ENCODE measurements around the gene TLN1. TPM values are rescaled to one million over a fixed set of nuclear protein-coding genes. Genes with fewer than 3 reads are reported as not detected.

Gene TLN1
- total RNA-seq, 4 donors from 2014 or later: 126 to 179 (median 152) TPM

- Histone ChIP-seq H3K9me3 (no peaks in the 10 kb centered on the region), H3K27me3 (no peaks in the 10 kb centered on the region), H3K36me3 (peaks cover 9% of the 10 kb centered on the region), H3K4me3 (peak within 1 kb of the TSS; percentile 65), H3K4me1 (peaks cover 20% of the 10 kb centered on the region), H3K27ac (peak within 1 kb of the TSS; percentile 84)
- 34% methylated on average over 39 of the region's 61 CpGs for WGBS
- DNase-seq (ENCODE audit: low spot score in 2 of 2): no peak
- TF ChIP-seq POLR2AphosphoS5 (IDR thresholded peaks at IDR 0.05): no peak
- no peak for TF ChIP-seq POLR2A (IDR thresholded peaks at IDR 0.05)
- TF ChIP-seq EP300 (IDR thresholded peaks at IDR 0.05): no peak
- TF ChIP-seq CTCF (IDR thresholded peaks at IDR 0.05): no peak
Observed at GRCh38 chr9:35689542-35690293, 42.3 kb downstream of the TLN1 start, which contains the start of gene TPM2. TPM2 (minus strand) TSS chr9:35689925; CDS start chr9:35689817, 108 bp downstream.

- WGBS: 73% methylated on average over 12 of the region's 12 CpGs
Observed at GRCh38 chr9:35688558-35689541, 43.1 kb downstream of the TLN1 start.

GRCh38 chr9:35687972-35688557 is 43.9 kb downstream of the TLN1 start:
- Histone ChIP-seq H3K27me3 (no peaks in the 10 kb centered on the region), H3K4me1 (peaks cover 20% of the 10 kb centered on the region), H3K36me3 (peaks cover 20% of the 10 kb centered on the region), H3K9me3 (no peaks in the 10 kb centered on the region), H3K4me3 (peak overlapping the region; percentile 65), H3K27ac (no peak overlapping the region)
- no peak for TF ChIP-seq POLR2AphosphoS5 (IDR thresholded peaks at IDR 0.05)
- no peak for TF ChIP-seq POLR2A (IDR thresholded peaks at IDR 0.05)
- TF ChIP-seq CTCF (IDR thresholded peaks at IDR 0.05): no peak
- no peak for TF ChIP-seq EP300 (IDR thresholded peaks at IDR 0.05)
- DNase-seq (ENCODE audit: low spot score in 2 of 2): no peak
- WGBS: 80% methylated on average over 2 of the region's 2 CpGs

More at GRCh38 chr9:35688558-35689541, 43.1 kb downstream of the TLN1 start:
- H3K9me3 ChIP-seq: no peaks in the 10 kb centered on the region
- H3K4me3 ChIP-seq: peak overlapping the region; percentile 65
- no peaks in the 10 kb centered on the region for H3K27me3 ChIP-seq
- peaks cover 20% of the 10 kb centered on the region for H3K4me1 ChIP-seq
- H3K27ac ChIP-seq: peak overlapping the region; percentile 84
- peaks cover 17% of the 10 kb centered on the region for H3K36me3 ChIP-seq
- TF ChIP-seq POLR2A (IDR thresholded peaks at IDR 0.05) (no peak), CTCF (IDR thresholded peaks at IDR 0.05) (no peak), POLR2AphosphoS5 (IDR thresholded peaks at IDR 0.05) (no peak), EP300 (IDR thresholded peaks at IDR 0.05) (no peak)
- DNase-seq (ENCODE audit: low spot score in 2 of 2): no peak

- Histone ChIP-seq H3K9me3 (no peaks in the 10 kb centered on the region), H3K4me3 (peak overlapping the region; percentile 65), H3K27me3 (no peaks in the 10 kb centered on the region), H3K27ac (no peak overlapping the region), H3K4me1 (peaks cover 20% of the 10 kb centered on the region), H3K36me3 (peaks cover 26% of the 10 kb centered on the region)
- no peak for DNase-seq (ENCODE audit: low spot score in 2 of 2)
- no peak for TF ChIP-seq POLR2A (IDR thresholded peaks at IDR 0.05)
- no peak for TF ChIP-seq CTCF (IDR thresholded peaks at IDR 0.05)
- TF ChIP-seq EP300 (IDR thresholded peaks at IDR 0.05): no peak
- no peak for TF ChIP-seq POLR2AphosphoS5 (IDR thresholded peaks at IDR 0.05)
- 86% methylated on average over 2 of the region's 2 CpGs for WGBS
Observed at GRCh38 chr9:35687306-35687705, 44.7 kb downstream of the TLN1 start.

Data from suprapubic skin (tissue), 4 donors.